ENCODE results near the gene AARSD1. TPM values are rescaled to one million over a fixed set of nuclear protein-coding genes. Genes with fewer than 3 reads are reported as not detected.

Gene AARSD1
- total and polyA plus RNA-seq, 2 donors (not counting 3 experiments of a cell fraction or from before 2014, with no cell fraction given): 42.8 to 53.2 TPM

DNA sequence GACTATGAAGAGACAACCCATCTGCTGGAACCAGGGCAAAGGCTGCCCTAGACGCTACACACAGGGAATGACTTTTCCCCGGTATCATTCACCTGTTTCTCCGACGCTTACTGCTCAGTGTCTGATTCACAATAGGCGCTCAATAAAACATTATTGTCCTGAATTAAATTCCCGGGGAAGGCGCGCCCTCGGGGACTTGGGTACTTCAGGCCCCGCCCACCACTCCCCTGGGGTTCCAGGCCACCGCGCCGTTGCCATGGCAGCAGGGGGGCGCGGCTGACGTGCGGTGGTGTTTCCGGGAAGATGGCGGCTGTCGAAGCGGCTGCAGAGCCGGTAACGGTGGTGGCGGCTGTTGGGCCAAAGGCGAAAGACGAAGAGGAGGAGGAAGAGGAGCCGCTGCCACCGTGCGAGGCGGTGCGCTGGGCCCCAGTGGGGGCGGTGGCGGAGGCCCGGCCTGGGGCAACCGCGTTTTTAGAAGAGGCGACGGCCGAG, 16.1 kb upstream of the AARSD1 start, which contains the start of gene RUNDC1:
Gene RUNDC1, plus strand, starts transcription at position 292 of the 492 bp plus-strand sequence. Its CDS starts 12 bp downstream, at position 304.
- Histone ChIP-seq H3K4me3 (replicated peaks in 1 of 3; ENCODE audit: insufficient read depth in 1 of 3, low read depth in 1 of 3, low read length in 3 of 3) (peak within 1 kb of the TSS; percentile 10 to 88 (median 11)), H3K79me2 (ENCODE audit: control insufficient read depth, insufficient read depth, low read length) (peaks cover 15% of the 10 kb centered on the region), H3K27me3 (ENCODE audit: control insufficient read depth in 2 of 2, insufficient read depth in 2 of 2, low read length in 2 of 2) (no peaks in the 10 kb centered on the region), H3K9ac (replicated peaks; ENCODE audit: extremely low read depth, insufficient read depth, low read length) (peak within 1 kb of the TSS; percentile 42), H3K9me3 (replicated peaks; ENCODE audit: control insufficient read depth, insufficient read depth, low read length) (no peaks in the 10 kb centered on the region), H3K4me1 (ENCODE audit: control insufficient read depth, extremely low read depth, insufficient read depth, low read length) (peaks cover 23% of the 10 kb centered on the region), H3K36me3 (ENCODE audit: control insufficient read depth in 2 of 2, extremely low read depth in 1 of 2, insufficient read depth in 2 of 2, low read length in 2 of 2) (no peaks in the 10 kb centered on the region), H3K4me2 (ENCODE audit: insufficient read depth, low read length) (peak within 1 kb of the TSS; percentile 59), H3K27ac (ENCODE audit: insufficient read depth, low read depth, low read length) (peak within 1 kb of the TSS; percentile 1), H4K20me1 (replicated peaks; ENCODE audit: control insufficient read depth, extremely low read depth, insufficient read depth, low read length) (no peaks in the 10 kb centered on the region), H2AFZ (ENCODE audit: low read depth, low read length) (peak within 1 kb of the TSS; percentile 70), H3K9me1 (replicated peaks; ENCODE audit: control insufficient read depth, extremely low read depth, insufficient read depth, low read length) (no peaks in the 10 kb centered on the region)
- CTCF ChIA-PET: interaction anchor here (2.2 kb wide), 1 partner anchor 18 kb away, joined by 15 read pairs; the partner anchor contains the start of gene RPL27
- POLR2A ChIA-PET: no interaction called here
- BruUV-seq (replicated peaks): no TSS peak
- peak; percentile 86 for FAIRE-seq
- TF ChIP-seq JUN (IDR thresholded peaks at IDR 0.05; ENCODE audit: borderline replicate concordance, insufficient read depth, insufficient read length, low read depth) (no peak), POLR2A (IDR thresholded peaks at IDR 0.05; ENCODE audit: low read depth, low read length) (peak; percentile 79), POLR2AphosphoS5 (IDR thresholded peaks at IDR 0.05; ENCODE audit: insufficient read depth, low read depth, low read length) (peak; percentile 45)
- TF ChIP-seq, protein P1, sequence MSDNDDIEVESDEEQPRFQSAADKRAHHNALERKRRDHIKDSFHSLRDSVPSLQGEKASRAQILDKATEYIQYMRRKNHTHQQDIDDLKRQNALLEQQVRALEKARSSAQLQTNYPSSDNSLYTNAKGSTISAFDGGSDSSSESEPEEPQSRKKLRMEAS (IDR thresholded peaks at IDR 0.05; ENCODE audit: insufficient read depth, insufficient read length): peak; percentile 13
- peak; percentile 85 for DNase-seq (ENCODE audit: low read depth, low spot score)
- dilution Hi-C loops (cut with MboI; ENCODE audit: extremely low pct_ligation_motif_present, low sequenced_read_pairs) (no loop called here), intact Hi-C loops (cut with micrococcal nuclease) (loop anchor here (1.0 to 2.0 kb wide), 2 partner anchors 16 to 18 kb away; partner anchors contain the start of genes AARSD1 and RPL27)

GRCh38 chr17:42979511-42980273, 15.4 kb upstream of the AARSD1 start, which contains the start of gene PTGES3L:
TSS of gene PTGES3L (minus strand) at chr17:42980080. CDS start at chr17:42980053, 27 bp downstream.
- peaks cover 17% of the 10 kb centered on the region for H3K4me1 ChIP-seq (ENCODE audit: control insufficient read depth, extremely low read depth, insufficient read depth, low read length)
- ChIA-PET CTCF (interaction anchor here (2.2 kb wide), 1 partner anchor 18 kb away, joined by 15 read pairs; the partner anchor contains the start of gene RPL27), POLR2A (no interaction called here)
- peak within 1 kb of the TSS; percentile 70 for H2AFZ ChIP-seq (ENCODE audit: low read depth, low read length)
- no peaks in the 10 kb centered on the region for H3K9me1 ChIP-seq (replicated peaks; ENCODE audit: control insufficient read depth, extremely low read depth, insufficient read depth, low read length)
- peaks cover 11% of the 10 kb centered on the region for H3K79me2 ChIP-seq (ENCODE audit: control insufficient read depth, insufficient read depth, low read length)
- H3K4me2 ChIP-seq (ENCODE audit: insufficient read depth, low read length): peak within 1 kb of the TSS; percentile 59
- BruUV-seq (replicated peaks): no TSS peak
- H3K27ac ChIP-seq (ENCODE audit: insufficient read depth, low read depth, low read length): peak within 1 kb of the TSS; percentile 1
- FAIRE-seq (no peak), DNase-seq (ENCODE audit: low read depth, low spot score) (no peak)
- H3K4me3 ChIP-seq (replicated peaks in 1 of 3; ENCODE audit: insufficient read depth in 1 of 3, low read depth in 1 of 3, low read length in 3 of 3): peak within 1 kb of the TSS; percentile 10 to 88 (median 11)
- no peaks in the 10 kb centered on the region for H3K27me3 ChIP-seq (ENCODE audit: control insufficient read depth in 2 of 2, insufficient read depth in 2 of 2, low read length in 2 of 2)
- intact Hi-C loops (cut with micrococcal nuclease): loop anchor here (1.0 to 2.0 kb wide), 2 partner anchors 15 to 19 kb away; partner anchors contain the start of genes AARSD1 and RPL27
- TF ChIP-seq POLR2A (IDR thresholded peaks at IDR 0.05; ENCODE audit: low read depth, low read length) (no peak), MYC (IDR thresholded peaks at IDR 0.05; ENCODE audit: low read depth, low read length) (no peak), CTCF (IDR thresholded peaks at IDR 0.05; ENCODE audit: extremely low read depth in 1 of 2, insufficient read depth in 1 of 2, low read depth in 1 of 2, low read length in 2 of 2) (no peak), FOS (IDR thresholded peaks at IDR 0.05; ENCODE audit: borderline replicate concordance, insufficient read depth, low read length) (no peak), GATA2 (IDR thresholded peaks at IDR 0.05; ENCODE audit: insufficient read depth, insufficient read length, low read depth, low read length) (no peak), EZH2 (IDR thresholded peaks at IDR 0.05; ENCODE audit: borderline replicate concordance, low read depth, low read length, severe bottlenecking) (no peak), JUN (IDR thresholded peaks at IDR 0.05; ENCODE audit: borderline replicate concordance, insufficient read depth, insufficient read length, low read depth) (no peak), POLR2AphosphoS5 (IDR thresholded peaks at IDR 0.05; ENCODE audit: insufficient read depth, low read depth, low read length) (no peak)
- TF ChIP-seq, protein P1 (IDR thresholded peaks at IDR 0.05; ENCODE audit: insufficient read depth, insufficient read length): no peak
- dilution Hi-C loops (cut with MboI; ENCODE audit: extremely low pct_ligation_motif_present, low sequenced_read_pairs): no loop called here
- H4K20me1 ChIP-seq (replicated peaks; ENCODE audit: control insufficient read depth, extremely low read depth, insufficient read depth, low read length): no peaks in the 10 kb centered on the region
- no peaks in the 10 kb centered on the region for H3K9me3 ChIP-seq (replicated peaks; ENCODE audit: control insufficient read depth, insufficient read depth, low read length)
- H3K36me3 ChIP-seq (ENCODE audit: control insufficient read depth in 2 of 2, extremely low read depth in 1 of 2, insufficient read depth in 2 of 2, low read length in 2 of 2): no peaks in the 10 kb centered on the region
- peak within 1 kb of the TSS; percentile 42 for H3K9ac ChIP-seq (replicated peaks; ENCODE audit: extremely low read depth, insufficient read depth, low read length)

All from endothelial cell of umbilical vein (primary cell).